GM23338 (cell line): ENCODE results near the gene ATP1A3. TPM values are rescaled to one million over a fixed set of nuclear protein-coding genes. Genes with fewer than 3 reads are reported as not detected.

Experiments used
- ATAC-seq: fragments of 200-7000 bp; cut with Tn5 transposase; 3 replicates; pipeline ENCODE4 v1.9.1; 2020
- DNase-seq: peaks from one replicate; pipeline ENCODE4 v3.0.0-alpha.2; 2015; ENCODE audit warnings: low spot score
- H2AFZ ChIP-seq: fragments of 200-600 bp; sonication (generic); 2 replicates; pipeline ENCODE4 v1.8.0; 2016; ENCODE audit warnings: antibody characterized with exemption, mild to moderate bottlenecking, moderate library complexity
- H3F3A ChIP-seq: fragments of 200-600 bp; sonication (generic); replicated peaks from 2 replicates; pipeline ENCODE4 v1.8.0; 2017; ENCODE audit warnings: antibody characterized with exemption, mixed run types, low read depth
- H3K27ac ChIP-seq: fragments of 200-600 bp; sonication (generic); 2 replicates; pipeline ENCODE4 v1.6.1; 2016; ENCODE audit warnings: low read depth
- H3K27me3 ChIP-seq: fragments of 200-600 bp; sonication (generic); 2 replicates; pipeline ENCODE4 v1.8.0; 2016; ENCODE audit warnings: mild to moderate bottlenecking, mixed run types, moderate library complexity; ENCODE audit not compliant: insufficient read depth
- H3K36me3 ChIP-seq: fragments of 200-600 bp; sonication (generic); 2 replicates; pipeline ENCODE4 v1.8.0; 2016; ENCODE audit warnings: mild to moderate bottlenecking; ENCODE audit not compliant: insufficient read depth
- H3K4me1 ChIP-seq: fragments of 200-600 bp; sonication (generic); 2 replicates; pipeline ENCODE4 v1.8.0; 2016; ENCODE audit warnings: mild to moderate bottlenecking, moderate library complexity; ENCODE audit not compliant: insufficient read depth
- H3K4me2 ChIP-seq: fragments of 200-600 bp; sonication (generic); 2 replicates; pipeline ENCODE4 v1.7.1; 2017; ENCODE audit warnings: mixed run types
- H3K4me3 ChIP-seq: fragments of 200-600 bp; sonication (generic); 2 replicates; pipeline ENCODE4 v1.6.1; 2016; ENCODE audit warnings: mixed run types
- H3K79me2 ChIP-seq: fragments of 200-600 bp; sonication (generic); replicated peaks from 2 replicates; pipeline ENCODE4 v1.8.0; 2017; ENCODE audit warnings: mild to moderate bottlenecking; ENCODE audit not compliant: insufficient read depth
- H3K9me2 ChIP-seq: fragments of 200-600 bp; sonication (generic); 2 replicates; pipeline ENCODE4 v1.8.0; 2017; ENCODE audit not compliant: insufficient read depth
- H4K20me1 ChIP-seq: fragments of 200-600 bp; sonication (generic); replicated peaks from 2 replicates; pipeline ENCODE4 v1.8.0; 2017; ENCODE audit warnings: mild to moderate bottlenecking; ENCODE audit not compliant: insufficient read depth
- H3K27ac Mint-ChIP-seq: 2 replicates; pipeline ENCODE4 v1.8.0; 2020; ENCODE audit warnings: inconsistent platforms, mild to moderate bottlenecking, moderate library complexity, mixed read lengths
- H3K27me3 Mint-ChIP-seq: 3 replicates; pipeline ENCODE4 v1.8.0; 2022; ENCODE audit warnings: low read depth, mild to moderate bottlenecking, moderate library complexity, mixed read lengths, inconsistent platforms; ENCODE audit not compliant: insufficient read depth, poor library complexity
- H3K36me3 Mint-ChIP-seq: 3 replicates; pipeline ENCODE4 v1.8.0; 2021; ENCODE audit warnings: low read depth, mild to moderate bottlenecking, inconsistent platforms, moderate library complexity, mixed read lengths
- H3K4me1 Mint-ChIP-seq: 3 replicates; pipeline ENCODE4 v1.8.0; 2020; ENCODE audit warnings: mild to moderate bottlenecking, inconsistent platforms, mixed read lengths
- H3K4me3 Mint-ChIP-seq: 3 replicates; pipeline ENCODE4 v1.8.0; 2021; ENCODE audit warnings: moderate library complexity, mild to moderate bottlenecking, inconsistent platforms, mixed read lengths
- H3K9me3 Mint-ChIP-seq: 3 replicates; pipeline ENCODE4 v1.8.0; 2020; ENCODE audit warnings: moderate library complexity, mild to moderate bottlenecking, inconsistent platforms, mixed read lengths
- CREB1 ChIP-seq: fragments of 250-450 bp; sonication (Bioruptor Pico); IDR thresholded peaks from 2 replicates; pipeline ENCODE4 v1.5.0; 2020; ENCODE audit warnings: low read depth, mild to moderate bottlenecking, moderate library complexity
- EZH2 ChIP-seq: fragments of 200-600 bp; sonication (generic); IDR thresholded peaks from one replicate; pipeline ENCODE4 v1.8.0; 2017; ENCODE audit warnings: antibody characterized with exemption, mild to moderate bottlenecking, low read depth; ENCODE audit not compliant: unreplicated experiment
- POLR2AphosphoS5 ChIP-seq: IDR thresholded peaks from 2 replicates; pipeline ENCODE4 v1.6.1; 2016; ENCODE audit warnings: antibody characterized with exemption, low read depth
- STAT1 ChIP-seq: IDR thresholded peaks from one replicate; pipeline ENCODE4 v1.6.1; 2016; ENCODE audit warnings: antibody characterized with exemption; ENCODE audit not compliant: unreplicated experiment
- ZNF114 ChIP-seq: fragments of 250-450 bp; sonication (Bioruptor Pico); IDR thresholded peaks from 2 replicates; pipeline ENCODE4 v1.5.0; 2020; ENCODE audit warnings: mild to moderate bottlenecking, moderate library complexity
- ZNF331 ChIP-seq: fragments of 250-450 bp; sonication (Bioruptor Pico); IDR thresholded peaks from 2 replicates; pipeline ENCODE4 v1.5.0; 2020; ENCODE audit warnings: low read depth, mild to moderate bottlenecking, moderate library complexity
- polyA plus RNA-seq: library from polyadenylated mRNA; unstranded; fragments of >200 nt; fragmentation: Nextera tagmentation; extraction: Ambion mirVana; gene quantifications from 2 replicates; pipeline ENCODE4 v1.2.1, GENCODE V29; 2016
- total RNA-seq: library from RNA; depleted of rRNA; stranded (reverse); fragments of >200 nt; shearing (Covaris generic); gene quantifications from 2 replicates; pipeline ENCODE4 v1.2.3, GENCODE V29; 2014
- TF ChIP-seq, protein P1 (sequence below), 2 experiments: fragments of 200-600 bp in 1 of 2; sonication (generic) in 1 of 2; conservative IDR thresholded peaks; 2 replicates each; pipeline versions ENCODE4 v1.5.1 to v1.6.1; 2016 to 2017; ENCODE audit warnings: antibody characterized with exemption in 2 of 2, low read depth in 2 of 2, mild to moderate bottlenecking in 2 of 2, moderate library complexity in 1 of 2
- TF ChIP-seq, protein P2 (sequence below): IDR thresholded peaks from 2 replicates; pipeline ENCODE4 v1.6.1; 2016; ENCODE audit warnings: antibody characterized with exemption
- TF ChIP-seq, protein P3 (sequence below): fragments of 250-450 bp; sonication (Bioruptor Pico); IDR thresholded peaks from 2 replicates; pipeline ENCODE4 v1.5.0; 2020; ENCODE audit warnings: mild to moderate bottlenecking, moderate library complexity

Gene ATP1A3
- total and polyA plus RNA-seq, 2 experiments from 2014 or later, result 11.5 to 37.3 TPM

DNA sequence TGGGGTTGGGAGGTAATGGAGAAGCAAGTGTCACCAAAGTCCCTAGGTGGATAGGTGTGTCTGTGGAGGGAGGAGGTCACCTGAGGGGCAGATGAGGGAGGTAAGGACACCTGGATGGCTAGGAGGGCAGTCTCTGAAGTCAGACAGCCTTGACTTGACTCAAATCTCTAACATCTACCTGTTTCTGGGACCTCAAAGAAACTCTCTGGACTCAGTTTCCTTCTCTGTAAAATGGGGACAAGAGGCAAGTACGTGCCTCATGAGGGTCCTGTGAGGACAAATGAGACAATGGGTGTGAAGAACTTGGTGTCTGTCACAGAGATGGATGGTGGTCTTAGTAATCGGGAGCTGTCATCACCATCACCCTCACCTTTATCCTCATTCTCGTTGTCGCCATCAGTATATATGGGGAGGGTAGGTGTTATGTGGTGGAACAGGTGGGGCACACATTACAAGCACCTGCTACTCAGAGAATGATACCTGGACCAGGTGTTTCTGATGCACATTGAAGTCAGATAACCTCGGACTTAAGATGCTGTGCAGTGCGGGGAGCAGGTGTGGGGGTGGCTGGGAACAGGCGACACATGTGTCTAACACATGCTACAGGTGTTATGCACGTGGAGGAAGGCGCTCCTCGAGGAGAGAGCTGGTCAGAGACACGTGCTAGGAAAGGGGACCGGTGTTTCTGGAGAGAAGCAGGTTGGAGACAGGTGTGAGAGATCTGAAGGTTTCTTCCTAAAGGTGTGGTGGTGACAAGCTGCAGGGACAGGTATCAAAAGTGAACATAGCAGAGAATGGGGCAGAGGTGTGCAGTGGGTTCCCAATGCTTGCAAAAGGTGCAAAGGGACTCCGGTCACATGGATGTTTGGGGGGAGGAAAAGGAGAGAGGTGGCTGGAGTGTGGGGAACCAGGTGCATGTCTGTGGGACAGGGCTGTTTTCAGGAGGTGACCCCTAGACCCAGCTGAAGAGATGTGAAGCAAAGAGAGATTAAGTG lies 69.6 kb downstream of the ATP1A3 start:
- H2AFZ ChIP-seq, result no peak overlapping the region
- H3K4me1 ChIP-seq, result peaks cover 14% of the 10 kb centered on the region; the same call in 1 of the 2 replicates
- no peaks in the 10 kb centered on the region for H3K79me2 ChIP-seq
- no peaks in the 10 kb centered on the region for H3K9me2 ChIP-seq
- ATAC-seq (no peak), DNase-seq (peak; percentile 0)
- peaks cover 7% of the 10 kb centered on the region; the same call in 1 of the 2 replicates for H4K20me1 ChIP-seq
- H3K27ac ChIP-seq, result no peak overlapping the region
- no peak overlapping the region for H3K4me3 ChIP-seq
- Mint-ChIP-seq H3K4me3 (no peak overlapping the region), H3K36me3 (no peaks in the 10 kb centered on the region; the same call in 2 of the 3 replicates), H3K4me1 (peaks cover 20% of the 10 kb centered on the region), H3K27me3 (peaks cover 21% of the 10 kb centered on the region), H3K9me3 (peaks cover 3% of the 10 kb centered on the region; the same call in 1 of the 3 replicates), H3K27ac (no peak overlapping the region)
- no peak overlapping the region for H3K4me2 ChIP-seq
- TF ChIP-seq ZNF331 (CRISPR knock-in tag) (no peak), ZNF114 (no peak), CREB1 (CRISPR knock-in tag) (no peak), STAT1 (no peak), POLR2AphosphoS5 (no peak)
- TF ChIP-seq, protein P1, sequence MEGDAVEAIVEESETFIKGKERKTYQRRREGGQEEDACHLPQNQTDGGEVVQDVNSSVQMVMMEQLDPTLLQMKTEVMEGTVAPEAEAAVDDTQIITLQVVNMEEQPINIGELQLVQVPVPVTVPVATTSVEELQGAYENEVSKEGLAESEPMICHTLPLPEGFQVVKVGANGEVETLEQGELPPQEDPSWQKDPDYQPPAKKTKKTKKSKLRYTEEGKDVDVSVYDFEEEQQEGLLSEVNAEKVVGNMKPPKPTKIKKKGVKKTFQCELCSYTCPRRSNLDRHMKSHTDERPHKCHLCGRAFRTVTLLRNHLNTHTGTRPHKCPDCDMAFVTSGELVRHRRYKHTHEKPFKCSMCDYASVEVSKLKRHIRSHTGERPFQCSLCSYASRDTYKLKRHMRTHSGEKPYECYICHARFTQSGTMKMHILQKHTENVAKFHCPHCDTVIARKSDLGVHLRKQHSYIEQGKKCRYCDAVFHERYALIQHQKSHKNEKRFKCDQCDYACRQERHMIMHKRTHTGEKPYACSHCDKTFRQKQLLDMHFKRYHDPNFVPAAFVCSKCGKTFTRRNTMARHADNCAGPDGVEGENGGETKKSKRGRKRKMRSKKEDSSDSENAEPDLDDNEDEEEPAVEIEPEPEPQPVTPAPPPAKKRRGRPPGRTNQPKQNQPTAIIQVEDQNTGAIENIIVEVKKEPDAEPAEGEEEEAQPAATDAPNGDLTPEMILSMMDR (conservative IDR thresholded peaks at IDR 0.05; ENCODE audit: low read depth in 2 of 2), result no peak
- TF ChIP-seq, protein P2, sequence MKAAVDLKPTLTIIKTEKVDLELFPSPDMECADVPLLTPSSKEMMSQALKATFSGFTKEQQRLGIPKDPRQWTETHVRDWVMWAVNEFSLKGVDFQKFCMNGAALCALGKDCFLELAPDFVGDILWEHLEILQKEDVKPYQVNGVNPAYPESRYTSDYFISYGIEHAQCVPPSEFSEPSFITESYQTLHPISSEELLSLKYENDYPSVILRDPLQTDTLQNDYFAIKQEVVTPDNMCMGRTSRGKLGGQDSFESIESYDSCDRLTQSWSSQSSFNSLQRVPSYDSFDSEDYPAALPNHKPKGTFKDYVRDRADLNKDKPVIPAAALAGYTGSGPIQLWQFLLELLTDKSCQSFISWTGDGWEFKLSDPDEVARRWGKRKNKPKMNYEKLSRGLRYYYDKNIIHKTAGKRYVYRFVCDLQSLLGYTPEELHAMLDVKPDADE, result no peak
- no peaks in the 10 kb centered on the region for H3K36me3 ChIP-seq
- peaks cover 9% of the 10 kb centered on the region for H3F3A ChIP-seq
- peaks cover 98% of the 10 kb centered on the region for H3K27me3 ChIP-seq

DNA sequence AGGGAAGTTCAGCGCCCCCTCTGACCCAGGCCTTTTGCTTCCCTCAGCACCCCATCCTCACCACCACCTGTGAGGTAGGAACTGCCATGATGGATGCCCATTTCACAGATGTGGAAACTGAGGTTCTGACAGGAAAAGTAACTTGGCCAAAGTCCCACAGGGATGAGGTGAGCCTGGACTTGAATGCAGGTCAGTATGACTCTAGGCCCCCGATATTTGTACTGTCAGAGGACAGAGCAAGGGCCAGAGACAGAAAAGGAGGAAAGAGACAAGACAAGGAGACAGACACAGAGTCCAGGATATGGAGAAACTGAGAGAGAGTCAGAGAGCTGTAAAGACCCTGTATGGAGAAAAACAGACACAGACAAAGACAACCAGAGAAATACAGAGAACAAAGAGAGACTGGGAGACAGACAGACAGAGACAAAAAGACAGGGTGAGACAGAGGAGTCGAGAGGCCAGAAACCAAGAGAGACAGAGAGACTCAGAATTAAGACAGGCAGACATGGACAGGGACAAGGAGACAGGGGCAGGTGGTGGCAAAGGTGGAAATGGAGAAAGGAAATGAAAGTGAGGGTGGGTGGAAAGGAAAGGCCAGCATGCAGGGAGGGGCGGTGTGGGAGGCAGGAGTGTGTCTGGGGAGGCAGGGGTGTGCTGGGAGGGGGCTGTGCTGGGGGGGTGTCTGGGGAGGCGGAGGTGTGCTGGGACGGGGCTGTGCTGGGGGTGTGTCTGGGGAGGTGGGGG lies 70.8 kb downstream of the ATP1A3 start:
- peak overlapping the region; percentile 8; the same call in 1 of the 3 replicates for H3K4me3 Mint-ChIP-seq
- Histone ChIP-seq H3K36me3 (no peaks in the 10 kb centered on the region), H3K27ac (no peak overlapping the region), H2AFZ (no peak overlapping the region), H4K20me1 (peaks cover 7% of the 10 kb centered on the region; the same call in 1 of the 2 replicates), H3K9me2 (no peaks in the 10 kb centered on the region), H3K27me3 (peaks cover 98% of the 10 kb centered on the region), H3K4me2 (peak overlapping the region; percentile 73; the same call in 1 of the 2 replicates), H3K79me2 (no peaks in the 10 kb centered on the region), H3F3A (peaks cover 9% of the 10 kb centered on the region), H3K4me3 (no peak overlapping the region), H3K4me1 (peaks cover 9% of the 10 kb centered on the region; the same call in 1 of the 2 replicates)
- H3K27me3 Mint-ChIP-seq, result peaks cover 13% of the 10 kb centered on the region
- H3K36me3 Mint-ChIP-seq, result no peaks in the 10 kb centered on the region; the same call in 2 of the 3 replicates
- ATAC-seq (no peak), DNase-seq (no peak)
- no peak overlapping the region for H3K27ac Mint-ChIP-seq
- peaks cover 3% of the 10 kb centered on the region; the same call in 1 of the 3 replicates for H3K9me3 Mint-ChIP-seq
- H3K4me1 Mint-ChIP-seq, result peaks cover 13% of the 10 kb centered on the region
- TF ChIP-seq, protein P3, sequence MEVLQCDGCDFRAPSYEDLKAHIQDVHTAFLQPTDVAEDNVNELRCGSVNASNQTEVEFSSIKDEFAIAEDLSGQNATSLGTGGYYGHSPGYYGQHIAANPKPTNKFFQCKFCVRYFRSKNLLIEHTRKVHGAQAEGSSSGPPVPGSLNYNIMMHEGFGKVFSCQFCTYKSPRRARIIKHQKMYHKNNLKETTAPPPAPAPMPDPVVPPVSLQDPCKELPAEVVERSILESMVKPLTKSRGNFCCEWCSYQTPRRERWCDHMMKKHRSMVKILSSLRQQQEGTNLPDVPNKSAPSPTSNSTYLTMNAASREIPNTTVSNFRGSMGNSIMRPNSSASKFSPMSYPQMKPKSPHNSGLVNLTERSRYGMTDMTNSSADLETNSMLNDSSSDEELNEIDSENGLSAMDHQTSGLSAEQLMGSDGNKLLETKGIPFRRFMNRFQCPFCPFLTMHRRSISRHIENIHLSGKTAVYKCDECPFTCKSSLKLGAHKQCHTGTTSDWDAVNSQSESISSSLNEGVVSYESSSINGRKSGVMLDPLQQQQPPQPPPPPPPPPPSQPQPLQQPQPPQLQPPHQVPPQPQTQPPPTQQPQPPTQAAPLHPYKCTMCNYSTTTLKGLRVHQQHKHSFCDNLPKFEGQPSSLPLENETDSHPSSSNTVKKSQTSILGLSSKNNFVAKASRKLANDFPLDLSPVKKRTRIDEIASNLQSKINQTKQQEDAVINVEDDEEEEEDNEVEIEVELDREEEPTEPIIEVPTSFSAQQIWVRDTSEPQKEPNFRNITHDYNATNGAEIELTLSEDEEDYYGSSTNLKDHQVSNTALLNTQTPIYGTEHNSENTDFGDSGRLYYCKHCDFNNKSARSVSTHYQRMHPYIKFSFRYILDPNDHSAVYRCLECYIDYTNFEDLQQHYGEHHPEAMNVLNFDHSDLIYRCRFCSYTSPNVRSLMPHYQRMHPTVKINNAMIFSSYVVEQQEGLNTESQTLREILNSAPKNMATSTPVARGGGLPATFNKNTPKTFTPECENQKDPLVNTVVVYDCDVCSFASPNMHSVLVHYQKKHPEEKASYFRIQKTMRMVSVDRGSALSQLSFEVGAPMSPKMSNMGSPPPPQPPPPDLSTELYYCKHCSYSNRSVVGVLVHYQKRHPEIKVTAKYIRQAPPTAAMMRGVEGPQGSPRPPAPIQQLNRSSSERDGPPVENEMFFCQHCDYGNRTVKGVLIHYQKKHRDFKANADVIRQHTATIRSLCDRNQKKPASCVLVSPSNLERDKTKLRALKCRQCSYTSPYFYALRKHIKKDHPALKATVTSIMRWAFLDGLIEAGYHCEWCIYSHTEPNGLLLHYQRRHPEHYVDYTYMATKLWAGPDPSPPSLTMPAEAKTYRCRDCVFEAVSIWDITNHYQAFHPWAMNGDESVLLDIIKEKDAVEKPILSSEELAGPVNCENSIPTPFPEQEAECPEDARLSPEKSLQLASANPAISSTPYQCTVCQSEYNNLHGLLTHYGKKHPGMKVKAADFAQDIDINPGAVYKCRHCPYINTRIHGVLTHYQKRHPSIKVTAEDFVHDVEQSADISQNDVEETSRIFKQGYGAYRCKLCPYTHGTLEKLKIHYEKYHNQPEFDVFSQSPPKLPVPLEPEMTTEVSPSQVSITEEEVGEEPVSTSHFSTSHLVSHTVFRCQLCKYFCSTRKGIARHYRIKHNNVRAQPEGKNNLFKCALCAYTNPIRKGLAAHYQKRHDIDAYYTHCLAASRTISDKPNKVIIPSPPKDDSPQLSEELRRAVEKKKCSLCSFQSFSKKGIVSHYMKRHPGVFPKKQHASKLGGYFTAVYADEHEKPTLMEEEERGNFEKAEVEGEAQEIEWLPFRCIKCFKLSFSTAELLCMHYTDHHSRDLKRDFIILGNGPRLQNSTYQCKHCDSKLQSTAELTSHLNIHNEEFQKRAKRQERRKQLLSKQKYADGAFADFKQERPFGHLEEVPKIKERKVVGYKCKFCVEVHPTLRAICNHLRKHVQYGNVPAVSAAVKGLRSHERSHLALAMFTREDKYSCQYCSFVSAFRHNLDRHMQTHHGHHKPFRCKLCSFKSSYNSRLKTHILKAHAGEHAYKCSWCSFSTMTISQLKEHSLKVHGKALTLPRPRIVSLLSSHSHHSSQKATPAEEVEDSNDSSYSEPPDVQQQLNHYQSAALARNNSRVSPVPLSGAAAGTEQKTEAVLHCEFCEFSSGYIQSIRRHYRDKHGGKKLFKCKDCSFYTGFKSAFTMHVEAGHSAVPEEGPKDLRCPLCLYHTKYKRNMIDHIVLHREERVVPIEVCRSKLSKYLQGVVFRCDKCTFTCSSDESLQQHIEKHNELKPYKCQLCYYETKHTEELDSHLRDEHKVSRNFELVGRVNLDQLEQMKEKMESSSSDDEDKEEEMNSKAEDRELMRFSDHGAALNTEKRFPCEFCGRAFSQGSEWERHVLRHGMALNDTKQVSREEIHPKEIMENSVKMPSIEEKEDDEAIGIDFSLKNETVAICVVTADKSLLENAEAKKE (CRISPR knock-in tag), result no peak
- TF ChIP-seq STAT1, result no peak
- no peak for TF ChIP-seq POLR2AphosphoS5
- TF ChIP-seq EZH2, result peak; percentile 71
